Right ventricle myocardium inferior (tissue), 1 donor: ENCODE results near the gene KCNN2. TPM values are rescaled to one million over a fixed set of nuclear protein-coding genes. Genes with fewer than 3 reads are reported as not detected.

Source experiments
- ATAC-seq: fragments of 200-7000 bp; cut with Tn5 transposase; one replicate; pipeline ENCODE4 v1.9.1; 2020; ENCODE audit warnings: mild to moderate bottlenecking, moderate library complexity
- DNase-seq: peaks from one replicate; pipeline ENCODE4 v3.0.0; 2021; ENCODE audit errors: missing footprints
- intact Hi-C: fragments of 100-400 bp; cut with DNase I; formaldehyde crosslinking; loops from one replicate; pipeline ENCODE4 v1.11.0; 2022
- total RNA-seq: library from RNA; stranded (reverse); fragmentation: NEBNext Ultra II Directional; extraction: Animal tissue kit (Norgen Biotek cat#: 25700); gene quantifications from one replicate; pipeline ENCODE4 v1.2.1, GENCODE V29; 2021
- donor health status: DM: no; HTN: yes; CAD: no; lungs with severe emphysema.

The KCNN2 gene
- total RNA-seq, 1 donor from 2014 or later: 9.3 TPM

GRCh38 chr5:114458726-114459125, 96.9 kb downstream of the KCNN2 start:
- no peak for DNase-seq
- intact Hi-C loops: no loop called here
- ATAC-seq: no peak

DNA sequence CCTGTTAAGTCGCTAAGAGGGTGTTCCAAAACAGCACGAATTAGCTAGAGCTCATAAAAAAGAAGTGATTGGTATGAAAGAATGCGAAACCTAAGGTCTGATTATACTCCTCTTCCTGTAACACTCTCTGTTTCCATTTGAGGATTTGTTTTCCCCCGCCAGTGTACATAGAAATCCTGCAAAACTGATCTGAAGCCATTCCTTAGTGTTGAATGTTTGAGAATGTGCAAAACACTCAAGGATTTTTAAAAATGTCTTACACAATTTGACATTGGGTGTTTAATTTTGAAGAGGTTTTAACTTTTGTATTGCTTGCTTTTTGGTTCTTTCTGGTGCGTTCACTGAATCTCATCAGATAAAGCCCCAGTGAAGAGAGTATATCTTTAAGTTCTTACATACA, 105.3 kb downstream of the KCNN2 start:
- ATAC-seq (no peak), DNase-seq (no peak)
- intact Hi-C loops: no loop called here

DNA sequence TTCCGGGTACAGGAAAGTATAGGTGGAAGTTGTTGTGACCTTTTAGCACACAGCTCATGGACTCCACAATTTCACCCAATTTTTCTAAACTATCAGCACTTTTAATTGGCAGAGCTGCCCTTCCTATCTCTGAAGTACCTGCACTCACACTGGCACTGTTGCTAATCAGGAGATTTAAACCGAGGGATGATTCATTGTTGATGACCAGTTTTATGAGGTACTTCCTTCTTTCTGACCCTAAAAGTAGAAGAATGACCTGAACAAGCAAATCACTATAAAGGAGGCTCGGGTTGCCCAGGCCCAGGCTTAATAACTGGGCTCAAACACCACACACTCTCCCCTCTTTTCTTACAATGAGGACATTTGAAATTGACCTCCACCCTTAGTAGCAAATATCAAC, 105.9 kb downstream of the KCNN2 start:
- no peak for DNase-seq
- ATAC-seq: no peak
- intact Hi-C loops: no loop called here

DNA sequence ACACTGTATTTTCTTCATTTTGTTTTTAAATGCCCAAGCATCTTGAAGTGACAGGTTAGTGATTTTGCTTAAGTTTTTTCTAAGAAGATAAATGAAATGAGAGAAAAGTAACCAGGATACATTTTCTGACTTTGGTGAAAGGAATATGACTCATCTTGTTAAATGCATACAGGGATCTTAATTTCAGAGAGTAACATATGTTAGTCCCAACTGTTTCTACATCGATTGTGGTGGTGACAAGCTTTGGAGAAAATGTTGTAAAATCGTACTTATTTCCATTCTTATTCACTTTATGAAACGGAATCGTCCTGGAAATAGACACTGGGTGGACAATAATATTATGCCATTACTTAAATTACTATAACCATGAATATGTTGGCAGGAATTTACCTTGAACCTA, 107.5 kb downstream of the KCNN2 start:
- no peak for ATAC-seq
- no peak for DNase-seq
- intact Hi-C loops: no loop called here

DNA sequence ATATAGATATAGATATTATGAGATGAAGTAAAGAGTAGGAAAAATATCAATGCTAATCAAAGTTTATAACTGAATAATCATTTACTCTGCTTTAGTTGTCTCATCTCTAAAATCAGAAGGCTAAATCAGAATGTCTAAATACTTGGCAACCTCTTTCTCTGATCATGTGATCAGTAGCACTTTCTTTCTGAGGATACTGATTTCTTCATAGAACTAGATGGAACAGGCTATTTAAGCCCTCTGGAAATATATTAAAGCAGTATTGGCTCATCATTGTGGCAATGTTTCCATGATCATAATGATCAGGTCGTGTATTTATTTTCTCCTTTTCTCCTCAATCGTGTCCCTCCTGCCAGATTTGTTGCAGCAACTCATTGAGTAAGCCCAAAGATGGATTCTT, 109.7 kb downstream of the KCNN2 start:
- DNase-seq (no peak), ATAC-seq (no peak)
- intact Hi-C loops: no loop called here

- intact Hi-C loops: no loop called here
- DNase-seq (no peak), ATAC-seq (no peak)
Observed at GRCh38 chr5:114473541-114473940, 111.7 kb downstream of the KCNN2 start.

DNA sequence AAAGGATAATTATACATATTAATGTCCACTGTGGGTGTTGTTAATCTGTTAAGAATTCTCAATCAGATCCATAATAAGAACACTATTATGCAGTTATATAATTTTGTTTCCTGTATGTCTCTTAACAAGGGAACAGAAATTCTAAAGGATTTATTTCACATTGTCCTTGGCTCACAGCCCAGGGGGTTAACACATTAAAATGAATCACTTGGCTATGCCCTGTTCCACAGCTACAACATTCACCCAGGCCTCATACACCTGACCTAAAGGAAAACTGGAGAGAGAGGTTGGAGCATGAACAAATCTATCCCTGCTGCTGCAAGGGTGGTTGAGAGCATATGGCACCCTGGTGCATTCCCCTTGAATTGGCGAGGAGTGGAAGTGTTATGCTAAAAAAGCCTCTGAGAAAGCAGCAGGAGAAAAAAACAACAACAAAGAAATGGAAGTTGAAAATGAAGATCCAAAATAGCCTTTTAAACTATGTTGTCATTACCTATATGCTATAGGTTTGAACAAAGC, 116.0 kb downstream of the KCNN2 start:
- intact Hi-C loops: no loop called here
- ATAC-seq (no peak), DNase-seq (no peak)

GRCh38 chr5:114500756-114501155, 138.9 kb downstream of the KCNN2 start:
- no peak for ATAC-seq
- intact Hi-C loops: no loop called here
- DNase-seq: no peak

GRCh38 chr5:114504560-114504959, 142.7 kb downstream of the KCNN2 start:
- intact Hi-C loops: no loop called here
- ATAC-seq (no peak), DNase-seq (no peak)

DNA sequence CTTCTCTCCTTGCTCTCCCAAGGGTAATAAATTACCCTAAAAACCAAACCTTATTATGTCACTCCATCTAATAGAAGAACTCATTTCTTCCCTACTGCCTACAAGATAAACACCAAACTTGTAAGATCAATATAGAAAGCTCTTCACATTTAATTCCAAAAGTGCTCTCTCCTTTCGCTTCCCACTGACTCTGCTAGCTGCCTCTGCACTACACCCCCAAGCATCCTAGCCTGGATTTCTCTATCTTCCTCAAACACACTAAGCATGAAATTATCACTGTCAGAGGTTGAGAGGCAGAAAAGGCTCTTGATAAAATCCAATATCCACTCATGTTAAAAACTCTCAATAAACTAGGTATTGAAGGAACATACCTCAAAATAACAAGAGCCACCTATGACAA, 162.4 kb downstream of the KCNN2 start:
- intact Hi-C loops: no loop called here
- ATAC-seq: no peak
- DNase-seq: no peak

DNA sequence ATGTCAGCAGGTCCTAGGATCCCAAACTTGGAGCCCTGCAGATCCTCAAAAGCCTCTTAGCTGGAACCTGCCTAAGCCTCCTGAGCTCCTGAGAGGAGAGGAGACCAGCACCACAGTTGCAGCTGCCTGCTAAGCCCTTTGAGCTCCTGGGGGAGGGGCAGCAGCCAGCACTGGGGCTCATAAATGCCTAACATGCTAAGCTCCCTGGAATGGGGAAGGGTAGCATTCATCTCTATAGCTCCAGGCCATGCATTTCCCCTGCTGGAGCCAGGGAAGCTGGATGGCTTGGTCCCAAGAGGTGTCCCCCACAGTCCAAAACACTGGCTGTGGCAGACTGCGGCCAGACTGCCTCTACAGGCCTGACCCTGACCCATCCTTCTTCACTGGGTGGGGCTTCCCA, 182.7 kb downstream of the KCNN2 start:
- intact Hi-C loops: no loop called here
- DNase-seq (no peak), ATAC-seq (no peak)
